Gastroesophageal sphincter (tissue), 3 donors: ENCODE data around the gene MMS19.

Experiments used
- CTCF ChIP-seq, 4 experiments: fragments of 200-600 bp in 2 of 4; fragments of 450-650 bp in 2 of 4; sonication (generic) in 1 of 4; IDR thresholded peaks; one replicate each; pipeline ENCODE4 v1.5.1; 2017 to 2019; ENCODE audit warnings: antibody characterized with exemption in 4 of 4, mild to moderate bottlenecking in 2 of 4, moderate library complexity in 2 of 4
- POLR2A ChIP-seq, 2 donors: fragments of 450-650 bp; IDR thresholded peaks; one replicate each; pipeline ENCODE4 v1.6.1; 2017; ENCODE audit warnings: antibody characterized with exemption in 2 of 2, mild to moderate bottlenecking in 2 of 2, moderate library complexity in 1 of 2

GRCh38 chr10:97512993-97513392 lies 14.8 kb upstream of the MMS19 start:
- TF ChIP-seq CTCF (IDR thresholded peaks at IDR 0.05) (no peak), POLR2A (IDR thresholded peaks at IDR 0.05) (no peak)
